ENCODE results near the gene SH3D19. TPM values are rescaled to one million over a fixed set of nuclear protein-coding genes. Genes with fewer than 3 reads are reported as not detected.

Gene SH3D19
- total RNA-seq, 4 donors from 2014 or later = 117 to 201 (median 130) TPM

DNA sequence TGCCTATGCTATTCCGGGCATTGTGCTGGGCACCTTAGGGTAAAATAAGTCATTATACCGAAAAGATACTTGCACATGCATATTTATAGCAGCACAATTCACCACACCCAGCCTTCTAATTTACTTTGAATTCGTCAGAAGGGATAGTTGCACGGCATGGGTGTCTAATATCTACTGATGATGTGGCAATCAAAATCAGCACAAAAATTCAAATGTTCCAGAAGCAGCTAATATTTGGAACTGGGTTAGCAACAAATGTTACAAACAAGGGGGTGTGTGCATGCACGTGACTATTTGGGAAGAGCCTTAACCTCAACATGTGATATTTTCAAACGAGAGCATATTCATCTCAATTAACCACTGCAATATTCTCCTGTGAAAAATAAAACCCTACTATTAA lies 128.2 kb downstream of the SH3D19 start:
- TF ChIP-seq EP300 (IDR thresholded peaks at IDR 0.05; ENCODE audit: low read depth) (no peak), POLR2AphosphoS5 (IDR thresholded peaks at IDR 0.05) (peak in 2 of 3 donors; percentile 20 to 58)
- peak overlapping the region; percentile 35 to 62 (median 48) for H3K27ac ChIP-seq
- H3K4me3 ChIP-seq = no peak overlapping the region
- H3K27me3 ChIP-seq = no peaks in the 10 kb centered on the region
- peaks cover 0 to 17% (median 10%) of the 10 kb centered on the region in 4 donors for H3K4me1 ChIP-seq
- in situ Hi-C loops (cut with MboI; ENCODE audit: low pct_ligation_motif_present in 1 of 4, low pct_unique_long_range_greater_than_20kb in 1 of 4, low sequenced_read_pairs in 3 of 4) (no loop called here), intact Hi-C loops (cut with DNase I; ENCODE audit: low total_unique reads) (no loop called here)
- no peaks in the 10 kb centered on the region for H3K36me3 ChIP-seq
- no peaks in the 10 kb centered on the region for H3K9me3 ChIP-seq
- WGBS, 2 donors (ENCODE audit: low coverage in 1 of 2) = 46 to 62% methylated on average over 5 to 6 of the region's 6 CpGs
- DNase-seq = no peak

DNA sequence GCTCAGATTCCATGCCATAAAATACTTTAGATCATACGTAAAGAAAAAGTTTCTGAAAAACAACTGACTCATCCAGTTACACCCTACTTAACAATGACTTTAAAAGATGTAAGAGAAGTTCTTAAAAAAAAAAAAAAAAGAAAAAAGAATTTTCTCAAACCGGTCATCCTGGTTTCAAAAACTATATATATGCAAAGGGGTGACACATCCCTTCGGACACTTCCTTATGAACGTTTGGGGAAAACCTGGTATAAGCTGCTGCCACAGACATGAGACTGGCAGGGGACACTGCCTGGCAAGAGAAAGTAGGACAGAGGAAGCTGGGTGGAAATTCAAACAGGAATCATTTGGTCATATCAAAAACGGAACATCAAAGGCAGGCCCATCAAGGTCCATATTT lies 129.6 kb downstream of the SH3D19 start:
- peaks cover 0 to 17% (median 10%) of the 10 kb centered on the region in 4 donors for H3K4me1 ChIP-seq
- no peak for DNase-seq
- no peak overlapping the region for H3K4me3 ChIP-seq
- H3K27me3 ChIP-seq = no peaks in the 10 kb centered on the region
- H3K36me3 ChIP-seq = no peaks in the 10 kb centered on the region
- peak overlapping the region in 3 of 4 donors; percentile 45 to 62 (median 51) for H3K27ac ChIP-seq
- in situ Hi-C loops (cut with MboI; ENCODE audit: low pct_ligation_motif_present in 1 of 4, low pct_unique_long_range_greater_than_20kb in 1 of 4, low sequenced_read_pairs in 3 of 4) = no loop called here
- H3K9me3 ChIP-seq = no peaks in the 10 kb centered on the region
- intact Hi-C loops (cut with DNase I; ENCODE audit: low total_unique reads) = no loop called here
- no peak for TF ChIP-seq POLR2A (IDR thresholded peaks at IDR 0.05)
- TF ChIP-seq EP300 (IDR thresholded peaks at IDR 0.05; ENCODE audit: low read depth) = no peak
- TF ChIP-seq, protein P1, sequence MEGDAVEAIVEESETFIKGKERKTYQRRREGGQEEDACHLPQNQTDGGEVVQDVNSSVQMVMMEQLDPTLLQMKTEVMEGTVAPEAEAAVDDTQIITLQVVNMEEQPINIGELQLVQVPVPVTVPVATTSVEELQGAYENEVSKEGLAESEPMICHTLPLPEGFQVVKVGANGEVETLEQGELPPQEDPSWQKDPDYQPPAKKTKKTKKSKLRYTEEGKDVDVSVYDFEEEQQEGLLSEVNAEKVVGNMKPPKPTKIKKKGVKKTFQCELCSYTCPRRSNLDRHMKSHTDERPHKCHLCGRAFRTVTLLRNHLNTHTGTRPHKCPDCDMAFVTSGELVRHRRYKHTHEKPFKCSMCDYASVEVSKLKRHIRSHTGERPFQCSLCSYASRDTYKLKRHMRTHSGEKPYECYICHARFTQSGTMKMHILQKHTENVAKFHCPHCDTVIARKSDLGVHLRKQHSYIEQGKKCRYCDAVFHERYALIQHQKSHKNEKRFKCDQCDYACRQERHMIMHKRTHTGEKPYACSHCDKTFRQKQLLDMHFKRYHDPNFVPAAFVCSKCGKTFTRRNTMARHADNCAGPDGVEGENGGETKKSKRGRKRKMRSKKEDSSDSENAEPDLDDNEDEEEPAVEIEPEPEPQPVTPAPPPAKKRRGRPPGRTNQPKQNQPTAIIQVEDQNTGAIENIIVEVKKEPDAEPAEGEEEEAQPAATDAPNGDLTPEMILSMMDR (IDR thresholded peaks at IDR 0.05) = no peak
- TF ChIP-seq POLR2AphosphoS5 (IDR thresholded peaks at IDR 0.05) = no peak
- WGBS, 2 donors (ENCODE audit: low coverage in 1 of 2) = 19 to 20% methylated on average over 5 of the region's 5 CpGs

DNA sequence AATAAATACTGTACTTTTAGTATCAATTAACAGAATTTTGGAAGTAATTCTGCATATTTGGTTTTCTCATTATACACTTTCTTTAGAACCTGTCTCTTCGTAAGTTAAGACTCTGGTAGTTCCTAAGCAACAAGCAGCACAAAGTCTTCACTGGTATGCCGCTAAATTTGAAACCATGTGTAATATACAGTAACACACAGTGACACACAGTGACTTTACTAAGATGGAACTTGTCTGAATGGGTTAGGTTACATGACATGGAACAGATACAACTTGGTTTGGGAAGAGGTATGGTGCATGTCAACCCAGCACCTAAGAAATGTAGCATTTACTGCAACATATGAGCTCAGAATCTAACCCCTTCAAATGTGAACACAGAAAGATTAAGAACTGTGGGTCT lies 132.0 kb downstream of the SH3D19 start:
- intact Hi-C loops (cut with DNase I; ENCODE audit: low total_unique reads) = no loop called here
- 92 to 100% methylated on average over 2 of the region's 2 CpGs for WGBS, 2 donors (ENCODE audit: low coverage in 1 of 2)
- H3K4me3 ChIP-seq = no peak overlapping the region
- no peak overlapping the region for H3K27ac ChIP-seq
- DNase-seq = no peak
- TF ChIP-seq POLR2AphosphoS5 (IDR thresholded peaks at IDR 0.05) (no peak), POLR2A (IDR thresholded peaks at IDR 0.05) (no peak), EP300 (IDR thresholded peaks at IDR 0.05; ENCODE audit: low read depth) (no peak)
- TF ChIP-seq, protein P1 (IDR thresholded peaks at IDR 0.05) = no peak
- no peaks in the 10 kb centered on the region for H3K27me3 ChIP-seq
- no peaks in the 10 kb centered on the region for H3K9me3 ChIP-seq
- in situ Hi-C loops (cut with MboI; ENCODE audit: low pct_ligation_motif_present in 1 of 4, low pct_unique_long_range_greater_than_20kb in 1 of 4, low sequenced_read_pairs in 3 of 4) = no loop called here
- no peaks in the 10 kb centered on the region for H3K36me3 ChIP-seq
- H3K4me1 ChIP-seq = peaks cover 0 to 17% (median 10%) of the 10 kb centered on the region in 4 donors

DNA sequence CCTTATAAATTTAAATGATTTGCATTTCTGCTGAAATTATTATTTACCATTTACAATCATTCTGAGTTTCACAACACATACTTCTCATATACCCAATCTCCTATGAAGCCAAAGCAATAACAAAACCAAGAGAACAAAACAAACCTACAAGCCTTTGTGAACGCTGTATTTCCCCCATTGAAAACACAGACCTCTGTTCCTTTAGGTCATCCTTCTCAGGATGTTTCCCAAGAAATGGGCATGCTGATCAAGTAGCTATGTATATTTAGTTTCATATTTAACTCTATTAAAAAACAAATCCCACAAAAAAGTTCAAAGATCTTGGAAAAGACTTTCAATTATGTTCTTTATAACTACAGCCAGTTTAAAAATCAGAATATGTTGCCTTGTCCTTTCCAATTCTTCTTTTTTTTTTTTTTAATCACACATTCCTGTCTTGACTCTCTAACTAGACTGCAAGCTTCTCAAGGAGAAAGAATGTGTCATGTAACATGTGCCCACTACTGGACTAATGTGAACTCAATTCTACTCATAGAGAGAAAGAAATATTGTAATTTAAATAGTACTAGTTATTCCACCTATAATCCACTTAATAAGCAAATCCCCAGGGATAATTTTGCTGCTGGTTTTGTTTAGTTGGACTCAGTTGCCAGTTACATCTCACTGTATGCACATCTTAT lies 132.7 kb downstream of the SH3D19 start:
- Histone ChIP-seq H3K36me3 (no peaks in the 10 kb centered on the region), H3K4me1 (peaks cover 0 to 17% (median 9%) of the 10 kb centered on the region in 4 donors), H3K9me3 (no peaks in the 10 kb centered on the region), H3K27ac (no peak overlapping the region), H3K27me3 (no peaks in the 10 kb centered on the region), H3K4me3 (no peak overlapping the region)
- intact Hi-C loops (cut with DNase I; ENCODE audit: low total_unique reads) = no loop called here
- in situ Hi-C loops (cut with MboI; ENCODE audit: low pct_ligation_motif_present in 1 of 4, low pct_unique_long_range_greater_than_20kb in 1 of 4, low sequenced_read_pairs in 3 of 4) = no loop called here
- TF ChIP-seq POLR2A (IDR thresholded peaks at IDR 0.05) (no peak), POLR2AphosphoS5 (IDR thresholded peaks at IDR 0.05) (no peak), EP300 (IDR thresholded peaks at IDR 0.05; ENCODE audit: low read depth) (no peak)
- TF ChIP-seq, protein P1 (IDR thresholded peaks at IDR 0.05) = no peak
- no peak for DNase-seq
- 91 to 92% methylated on average over 1 of the region's 1 CpG for WGBS, 2 donors (ENCODE audit: low coverage in 1 of 2)

Data from transverse colon (tissue), 4 donors.